HG02885 (cell line): Measurements from ENCODE around the gene ZDHHC19.
"Not testable (repeated sequence)": the region's sequence is repeated elsewhere in the genome, so short reads cannot be mapped to it uniquely, and the experiment has no call there.

Source experiments
- ATAC-seq: cut with Tn5 transposase; IDR thresholded peaks from one replicate; pipeline ENCODE4 v1.9.1; 2021; ENCODE audit warnings: mild to moderate bottlenecking; ENCODE audit not compliant: unreplicated experiment, poor library complexity

The ZDHHC19 gene

GRCh38 chr3:196181127-196181546, 30.1 kb downstream of the ZDHHC19 start:
- no peak for ATAC-seq

GRCh38 chr3:196180346-196180745, 30.9 kb downstream of the ZDHHC19 start:
- no peak for ATAC-seq

GRCh38 chr3:196179380-196180308, 31.6 kb downstream of the ZDHHC19 start:
- peak; percentile 67 for ATAC-seq

- no peak for ATAC-seq
These were observed 32.2 kb downstream of the ZDHHC19 start for GRCh38 chr3:196178993-196179379.

- no peak for ATAC-seq
These were observed 33.2 kb downstream of the ZDHHC19 start for GRCh38 chr3:196177967-196178366.

- no peak for ATAC-seq
These were observed 33.6 kb downstream of the ZDHHC19 start for GRCh38 chr3:196177567-196177966.

GRCh38 chr3:196175722-196176121, 35.5 kb downstream of the ZDHHC19 start:
- no peak for ATAC-seq

GRCh38 chr3:196175116-196175625, 36.0 kb downstream of the ZDHHC19 start:
- ATAC-seq, result no peak

- no peak for ATAC-seq
These were observed 36.5 kb downstream of the ZDHHC19 start for GRCh38 chr3:196174652-196175051.

GRCh38 chr3:196170296-196170695, 40.9 kb downstream of the ZDHHC19 start:
- not testable (repeated sequence) for ATAC-seq

- no peak for ATAC-seq
These were observed 41.4 kb downstream of the ZDHHC19 start for GRCh38 chr3:196169836-196170240.

GRCh38 chr3:196168808-196169391, 42.3 kb downstream of the ZDHHC19 start:
- no peak for ATAC-seq

GRCh38 chr3:196166741-196167140, 44.5 kb downstream of the ZDHHC19 start:
- ATAC-seq, result no peak

- ATAC-seq, result no peak
These were observed 45.4 kb downstream of the ZDHHC19 start for GRCh38 chr3:196165850-196166249.

- not testable (repeated sequence) for ATAC-seq
These were observed 46.1 kb downstream of the ZDHHC19 start for GRCh38 chr3:196165006-196165575.

GRCh38 chr3:196164576-196164975, 46.6 kb downstream of the ZDHHC19 start:
- ATAC-seq, result no peak

GRCh38 chr3:196163666-196164493, 47.3 kb downstream of the ZDHHC19 start:
- no peak for ATAC-seq

GRCh38 chr3:196163212-196163611, 48.0 kb downstream of the ZDHHC19 start:
- no peak for ATAC-seq

GRCh38 chr3:196162679-196163078, 48.5 kb downstream of the ZDHHC19 start:
- no peak for ATAC-seq
